H1 (cell line): Measurements from ENCODE around the gene TXNL4B. TPM values are rescaled to one million over a fixed set of nuclear protein-coding genes. Genes with fewer than 3 reads are reported as not detected.

Experiments used
- BCL11A ChIP-seq, 2 experiments: IDR thresholded peaks; one replicate each; pipeline ENCODE4 v1.6.1; 2011; ENCODE audit warnings: low read depth in 2 of 2, low read length in 2 of 2, mild to moderate bottlenecking in 2 of 2
- CBX5 ChIP-seq: fragments of 300-800, 300-1000 bp; sonication (generic); IDR thresholded peaks from 2 replicates; pipeline ENCODE4 v1.7.1; 2016; ENCODE audit warnings: antibody characterized with exemption, low read length, low read depth
- CREB1 ChIP-seq: IDR thresholded peaks from 2 replicates; pipeline ENCODE4 v1.6.1; 2012; ENCODE audit warnings: inconsistent platforms
- HDAC6 ChIP-seq: IDR thresholded peaks from one replicate; pipeline ENCODE4 v1.7.1; 2012; ENCODE audit warnings: low read depth, mild to moderate bottlenecking, inconsistent platforms, low read length, moderate library complexity
- JUND ChIP-seq: IDR thresholded peaks from 2 replicates; pipeline ENCODE4 v1.6.1; 2011; ENCODE audit warnings: mild to moderate bottlenecking, improper control_type of control experiment, low read length
- KDM1A ChIP-seq: fragments of 200-600, 300-600 bp; sonication (generic); IDR thresholded peaks from 2 replicates; pipeline ENCODE4 v1.7.1; 2016; ENCODE audit warnings: mild to moderate bottlenecking, low read length, borderline replicate concordance
- KDM4A ChIP-seq: IDR thresholded peaks from one replicate; pipeline ENCODE4 v1.7.1; 2012; ENCODE audit warnings: low read depth, mild to moderate bottlenecking, moderate library complexity, low read length, inconsistent platforms; ENCODE audit not compliant: severe bottlenecking
- NANOG ChIP-seq: IDR thresholded peaks from 2 replicates; pipeline ENCODE4 v1.6.1; 2011; ENCODE audit warnings: low read length, low read depth, mild to moderate bottlenecking, inconsistent platforms; ENCODE audit not compliant: insufficient read depth, poor library complexity, severe bottlenecking
- POU5F1 ChIP-seq: IDR thresholded peaks from 2 replicates; pipeline ENCODE4 v1.6.1; 2011; ENCODE audit warnings: low read depth, mild to moderate bottlenecking, low read length, moderate library complexity
- SAP30 ChIP-seq: fragments of 300-600 bp; sonication (generic); IDR thresholded peaks from 2 replicates; pipeline ENCODE4 v1.7.1; 2012; ENCODE audit warnings: low read length, moderate library complexity, mild to moderate bottlenecking, inconsistent platforms; ENCODE audit not compliant: insufficient read depth, insufficient replicate concordance
- SIN3A ChIP-seq, 2 experiments: IDR thresholded peaks in 1 of 2; conservative IDR thresholded peaks in 1 of 2; 2 replicates each; pipeline ENCODE4 v1.6.1; 2011 to 2012; ENCODE audit warnings: low read length in 2 of 2, improper control_type of control experiment in 1 of 2, low read depth in 1 of 2, mild to moderate bottlenecking in 1 of 2
- SP1 ChIP-seq: IDR thresholded peaks from 2 replicates; pipeline ENCODE4 v1.6.1; 2011; ENCODE audit warnings: low read depth, low read length
- SP2 ChIP-seq: IDR thresholded peaks from 2 replicates; pipeline ENCODE4 v1.6.1; 2012; ENCODE audit warnings: mild to moderate bottlenecking, low read length, inconsistent platforms
- TBP ChIP-seq: IDR thresholded peaks from 2 replicates; pipeline ENCODE4 v1.6.1; 2011; ENCODE audit warnings: low read depth, low read length, improper control_type of control experiment
- ZNF274 ChIP-seq: IDR thresholded peaks from 2 replicates; pipeline ENCODE4 v1.7.0; 2012; ENCODE audit warnings: low read length, borderline replicate concordance; ENCODE audit errors: extremely low read depth
- polyA plus RNA-seq, 7 experiments: library from polyadenylated mRNA; depleted of rRNA in 3 of 7; stranded (reverse) in 5 of 7; unstranded in 2 of 7; fragments of >200 nt in 5 of 7; fragments of 200-250 nt in 2 of 7; gene quantifications; 1 replicate in 5 of 7; 2 replicates in 1 of 7; 4 replicates in 1 of 7; pipeline versions ENCODE4 v1.2.1 to v1.2.3, GENCODE V29; 2011 to 2013; ENCODE audit warnings: missing spikeins in 2 of 7, mixed read lengths in 2 of 7
- total RNA-seq: library from RNA; stranded (reverse); fragmentation: NEBNext Ultra II Directional; extraction: Animal tissue kit (Norgen Biotek cat#: 25700); gene quantifications from 2 replicates; pipeline ENCODE4 v1.2.1, GENCODE V29; 2021
- TF ChIP-seq, protein P1 (sequence below), 3 experiments: IDR thresholded peaks; 1 replicate in 2 of 3; 2 replicates in 1 of 3; pipeline versions ENCODE4 v1.5.1 to v1.6.1; 2011; ENCODE audit warnings: low read length in 3 of 3, mild to moderate bottlenecking in 3 of 3, inconsistent platforms in 2 of 3, low read depth in 1 of 3, moderate library complexity in 1 of 3; ENCODE audit not compliant: insufficient read depth in 1 of 3; ENCODE audit errors: control extremely low read depth in 1 of 3
- TF ChIP-seq, protein P2 (sequence below): IDR thresholded peaks from 2 replicates; pipeline ENCODE4 v1.6.1; 2012; ENCODE audit warnings: low read length, inconsistent platforms

TXNL4B gene
- total and polyA plus RNA-seq, 2 of the 8 experiments (the other 6 are each of a cell fraction or from before 2014, with no cell fraction given) = 6.7 to 10.6 TPM

DNA sequence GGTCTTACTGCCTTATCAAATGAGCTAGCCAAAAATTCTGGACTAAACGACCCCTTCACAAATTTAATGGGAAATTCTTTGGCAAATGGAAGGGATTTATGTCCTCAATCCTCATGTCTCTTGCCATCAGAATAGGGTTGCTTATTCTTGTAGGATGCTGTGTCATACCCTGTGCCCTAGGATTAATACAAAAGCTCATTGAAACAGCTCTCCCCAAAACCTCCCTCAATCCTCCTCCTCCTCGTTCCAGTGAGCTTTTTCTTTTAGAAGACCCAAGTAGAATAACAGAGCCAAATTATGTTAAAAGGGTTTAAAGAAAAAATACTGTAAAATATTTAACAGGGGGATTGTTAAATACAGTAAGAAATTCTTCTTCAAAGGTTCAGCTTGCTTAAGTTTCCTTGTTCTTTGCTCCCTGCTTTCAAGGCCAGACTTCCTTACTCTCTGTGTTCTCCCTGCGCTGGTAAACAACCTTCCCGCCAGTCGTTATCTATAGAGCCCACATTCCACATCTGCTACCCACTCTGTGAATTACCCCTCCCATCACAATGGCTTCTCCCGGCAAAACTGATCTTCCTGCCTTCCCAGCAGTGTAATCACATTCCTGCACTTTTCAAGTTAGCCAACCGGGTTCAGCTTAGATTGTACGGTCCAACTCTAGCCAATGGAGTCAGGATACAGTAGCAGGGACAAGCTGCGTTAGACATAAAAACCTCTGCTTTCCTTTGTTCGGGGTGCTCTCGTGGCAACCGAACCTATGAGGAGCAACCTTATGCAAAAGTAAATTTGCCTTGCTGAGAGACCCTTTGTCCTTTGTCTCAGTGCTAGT lies 20.7 kb downstream of the TXNL4B start (continued):
- TF ChIP-seq, protein P1, sequence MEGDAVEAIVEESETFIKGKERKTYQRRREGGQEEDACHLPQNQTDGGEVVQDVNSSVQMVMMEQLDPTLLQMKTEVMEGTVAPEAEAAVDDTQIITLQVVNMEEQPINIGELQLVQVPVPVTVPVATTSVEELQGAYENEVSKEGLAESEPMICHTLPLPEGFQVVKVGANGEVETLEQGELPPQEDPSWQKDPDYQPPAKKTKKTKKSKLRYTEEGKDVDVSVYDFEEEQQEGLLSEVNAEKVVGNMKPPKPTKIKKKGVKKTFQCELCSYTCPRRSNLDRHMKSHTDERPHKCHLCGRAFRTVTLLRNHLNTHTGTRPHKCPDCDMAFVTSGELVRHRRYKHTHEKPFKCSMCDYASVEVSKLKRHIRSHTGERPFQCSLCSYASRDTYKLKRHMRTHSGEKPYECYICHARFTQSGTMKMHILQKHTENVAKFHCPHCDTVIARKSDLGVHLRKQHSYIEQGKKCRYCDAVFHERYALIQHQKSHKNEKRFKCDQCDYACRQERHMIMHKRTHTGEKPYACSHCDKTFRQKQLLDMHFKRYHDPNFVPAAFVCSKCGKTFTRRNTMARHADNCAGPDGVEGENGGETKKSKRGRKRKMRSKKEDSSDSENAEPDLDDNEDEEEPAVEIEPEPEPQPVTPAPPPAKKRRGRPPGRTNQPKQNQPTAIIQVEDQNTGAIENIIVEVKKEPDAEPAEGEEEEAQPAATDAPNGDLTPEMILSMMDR (IDR thresholded peaks at IDR 0.05; ENCODE audit: control extremely low read depth in 1 of 3, insufficient read depth in 1 of 3, low read depth in 1 of 3, low read length in 3 of 3) = no peak
- TF ChIP-seq SAP30 (no peak), POU5F1 (no peak), CREB1 (no peak), ZNF274 (no peak), JUND (0 out of 2 replicates have a peak, but pooled peaks have one; percentile 21), SP1 (no peak), KDM1A (no peak), TBP (no peak), NANOG (no peak), SIN3A (conservative IDR thresholded peaks at IDR 0.05 in 1 of 2, IDR thresholded peaks at IDR 0.05 in 1 of 2; ENCODE audit: low read depth in 1 of 2, low read length in 2 of 2) (no peak), SP2 (no peak), KDM4A (no peak), BCL11A (IDR thresholded peaks at IDR 0.05; ENCODE audit: low read depth in 2 of 2, low read length in 2 of 2) (no peak), HDAC6 (no peak), CBX5 (no peak)
- TF ChIP-seq, protein P2, sequence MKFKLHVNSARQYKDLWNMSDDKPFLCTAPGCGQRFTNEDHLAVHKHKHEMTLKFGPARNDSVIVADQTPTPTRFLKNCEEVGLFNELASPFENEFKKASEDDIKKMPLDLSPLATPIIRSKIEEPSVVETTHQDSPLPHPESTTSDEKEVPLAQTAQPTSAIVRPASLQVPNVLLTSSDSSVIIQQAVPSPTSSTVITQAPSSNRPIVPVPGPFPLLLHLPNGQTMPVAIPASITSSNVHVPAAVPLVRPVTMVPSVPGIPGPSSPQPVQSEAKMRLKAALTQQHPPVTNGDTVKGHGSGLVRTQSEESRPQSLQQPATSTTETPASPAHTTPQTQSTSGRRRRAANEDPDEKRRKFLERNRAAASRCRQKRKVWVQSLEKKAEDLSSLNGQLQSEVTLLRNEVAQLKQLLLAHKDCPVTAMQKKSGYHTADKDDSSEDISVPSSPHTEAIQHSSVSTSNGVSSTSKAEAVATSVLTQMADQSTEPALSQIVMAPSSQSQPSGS = no peak
